Endothelial cell (in vitro differentiated cells): Measurements from ENCODE around the gene MIB2. TPM values are rescaled to one million over a fixed set of nuclear protein-coding genes. Genes with fewer than 3 reads are reported as not detected.
A peak's percentile ranks its signal among the peaks of the same experiment; 100 is the strongest.

Experiments used
- DNase-seq: peaks from one replicate; pipeline ENCODE4 v3.0.0; 2021; ENCODE audit warnings: low spot score
- H3K27ac Mint-ChIP-seq: one replicate; pipeline ENCODE4 v1.8.0; 2021; ENCODE audit warnings: mixed read lengths, inconsistent platforms; ENCODE audit not compliant: unreplicated experiment
- H3K27me3 Mint-ChIP-seq: one replicate; pipeline ENCODE4 v1.8.0; 2021; ENCODE audit warnings: mild to moderate bottlenecking, moderate library complexity, mixed read lengths, inconsistent platforms; ENCODE audit not compliant: unreplicated experiment
- H3K36me3 Mint-ChIP-seq: one replicate; pipeline ENCODE4 v1.8.0; 2021; ENCODE audit warnings: mild to moderate bottlenecking, low read depth, mixed read lengths, inconsistent platforms; ENCODE audit not compliant: unreplicated experiment
- H3K4me1 Mint-ChIP-seq: one replicate; pipeline ENCODE4 v1.8.0; 2021; ENCODE audit warnings: mild to moderate bottlenecking, mixed read lengths, inconsistent platforms; ENCODE audit not compliant: unreplicated experiment
- H3K4me3 Mint-ChIP-seq: one replicate; pipeline ENCODE4 v1.8.0; 2021; ENCODE audit warnings: mild to moderate bottlenecking, mixed read lengths, inconsistent platforms; ENCODE audit not compliant: unreplicated experiment
- H3K9me3 Mint-ChIP-seq: one replicate; pipeline ENCODE4 v1.8.0; 2021; ENCODE audit warnings: mixed read lengths, inconsistent platforms; ENCODE audit not compliant: unreplicated experiment
- CTCF ChIP-seq: fragments of 200-600 bp; sonication (generic); IDR thresholded peaks from one replicate; pipeline ENCODE4 v1.5.0; 2021; ENCODE audit warnings: antibody characterized with exemption; ENCODE audit not compliant: unreplicated experiment
- long read RNA-seq: library from polyadenylated mRNA; unstranded; transcript quantifications from one replicate; pipeline ENCODE4 v2.0.0, GENCODE V29; 2020; ENCODE audit not compliant: unreplicated experiment
- total RNA-seq: library from RNA; stranded (reverse); fragmentation: NEBNext Ultra II Directional; extraction: Animal tissue kit (Norgen Biotek cat#: 25700); gene quantifications from one replicate; pipeline ENCODE4 v1.2.1, GENCODE V29; 2021; ENCODE audit not compliant: unreplicated experiment

The MIB2 gene
- 84.4 TPM for total RNA-seq
- long read RNA-seq, partial matches to known transcripts = 14 of 27 reads
- long read RNA-seq, other reads (novel, unspliced or antisense) = 9 of 27 reads

- peak within 1 kb of the TSS; percentile 79 for H3K27ac Mint-ChIP-seq
- H3K9me3 Mint-ChIP-seq = no peaks in the 10 kb centered on the region
- peaks cover 13% of the 10 kb centered on the region for H3K36me3 Mint-ChIP-seq
- DNase-seq = peak; percentile 95
- H3K4me1 Mint-ChIP-seq = peaks cover 39% of the 10 kb centered on the region
- peak within 1 kb of the TSS; percentile 96 for H3K4me3 Mint-ChIP-seq
- peaks cover 17% of the 10 kb centered on the region for H3K27me3 Mint-ChIP-seq
- no peak for TF ChIP-seq CTCF
Observed at GRCh38 chr1:1615256-1616044, at the start of gene MIB2. TSS of gene MIB2 (plus strand) at chr1:1615500. CDS start at chr1:1623453, 7,953 bp downstream.

- no peak for DNase-seq
Observed at GRCh38 chr1:1567152-1567875, 48.0 kb upstream of the MIB2 start.

GRCh38 chr1:1567891-1568291 is 47.4 kb upstream of the MIB2 start:
- H3K27ac Mint-ChIP-seq = peak overlapping the region; percentile 14
- no peak for DNase-seq
- H3K4me3 Mint-ChIP-seq = no peak overlapping the region
- H3K27me3 Mint-ChIP-seq = peaks cover 3% of the 10 kb centered on the region
- no peaks in the 10 kb centered on the region for H3K9me3 Mint-ChIP-seq
- peaks cover 8% of the 10 kb centered on the region for H3K4me1 Mint-ChIP-seq
- TF ChIP-seq CTCF = no peak
- peaks cover 22% of the 10 kb centered on the region for H3K36me3 Mint-ChIP-seq

More at GRCh38 chr1:1567152-1567875, 48.0 kb upstream of the MIB2 start:
- Mint-ChIP-seq H3K4me3 (no peak overlapping the region), H3K36me3 (peaks cover 22% of the 10 kb centered on the region), H3K27ac (peak overlapping the region; percentile 22), H3K27me3 (peaks cover 3% of the 10 kb centered on the region), H3K9me3 (no peaks in the 10 kb centered on the region), H3K4me1 (peaks cover 8% of the 10 kb centered on the region)
- TF ChIP-seq CTCF = no peak

- Mint-ChIP-seq H3K27ac (peak overlapping the region; percentile 57), H3K27me3 (peaks cover 8% of the 10 kb centered on the region), H3K9me3 (no peaks in the 10 kb centered on the region), H3K4me1 (peaks cover 15% of the 10 kb centered on the region), H3K36me3 (peaks cover 22% of the 10 kb centered on the region), H3K4me3 (no peak overlapping the region)
- DNase-seq = no peak
- no peak for TF ChIP-seq CTCF
Observed at GRCh38 chr1:1569341-1569740, 46.0 kb upstream of the MIB2 start.
